NCI-H1417 (cell line): ENCODE measurements around the gene PPP5C.
"Not testable (repeated sequence)": the region's sequence is repeated elsewhere in the genome, so short reads cannot be mapped to it uniquely, and the experiment has no call there.

Source experiments
- DNase-seq, 3 experiments: peaks; one replicate each; lab custom pipeline; 2025; lab: John Stamatoyannopoulos, UW

PPP5C gene, protein sequence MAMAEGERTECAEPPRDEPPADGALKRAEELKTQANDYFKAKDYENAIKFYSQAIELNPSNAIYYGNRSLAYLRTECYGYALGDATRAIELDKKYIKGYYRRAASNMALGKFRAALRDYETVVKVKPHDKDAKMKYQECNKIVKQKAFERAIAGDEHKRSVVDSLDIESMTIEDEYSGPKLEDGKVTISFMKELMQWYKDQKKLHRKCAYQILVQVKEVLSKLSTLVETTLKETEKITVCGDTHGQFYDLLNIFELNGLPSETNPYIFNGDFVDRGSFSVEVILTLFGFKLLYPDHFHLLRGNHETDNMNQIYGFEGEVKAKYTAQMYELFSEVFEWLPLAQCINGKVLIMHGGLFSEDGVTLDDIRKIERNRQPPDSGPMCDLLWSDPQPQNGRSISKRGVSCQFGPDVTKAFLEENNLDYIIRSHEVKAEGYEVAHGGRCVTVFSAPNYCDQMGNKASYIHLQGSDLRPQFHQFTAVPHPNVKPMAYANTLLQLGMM

DNA sequence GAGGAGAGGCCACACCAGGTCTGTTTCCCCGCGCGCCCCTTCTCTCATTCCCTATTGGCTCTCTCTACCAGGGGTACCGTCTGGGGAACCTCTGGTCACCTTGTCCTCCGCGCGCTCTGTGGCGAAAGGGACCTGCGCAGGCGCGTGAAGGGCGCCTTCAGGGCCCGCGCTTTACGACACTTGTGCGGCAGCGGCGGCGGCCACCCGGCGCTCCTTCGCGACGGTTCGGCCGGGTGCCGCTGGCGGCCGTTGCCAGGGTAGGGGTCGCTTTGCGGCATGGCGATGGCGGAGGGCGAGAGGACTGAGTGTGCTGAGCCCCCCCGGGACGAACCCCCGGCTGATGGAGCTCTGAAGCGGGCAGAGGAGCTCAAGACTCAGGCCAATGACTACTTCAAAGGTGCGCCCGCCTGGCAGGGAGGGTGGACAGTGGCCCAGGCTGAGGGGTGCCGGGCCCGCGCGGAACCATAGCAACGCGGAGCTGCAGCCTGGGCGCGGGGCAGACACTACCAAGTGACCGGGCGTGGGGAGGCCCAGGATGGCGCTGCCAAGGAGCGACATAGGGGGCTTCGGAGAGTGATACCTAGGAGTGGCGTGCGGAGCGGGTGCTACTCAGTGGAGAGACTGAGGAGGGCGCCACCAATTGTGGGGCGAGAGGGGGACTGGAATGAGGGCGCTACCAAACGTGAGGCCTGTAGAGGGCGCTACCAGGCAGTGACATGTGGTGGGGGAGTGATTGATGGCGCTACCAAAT is at the start of gene PPP5C:
Gene PPP5C, plus strand, starts transcription at position 267 of the 751 bp plus-strand sequence. Its CDS starts 10 bp downstream, at position 277.
- peak; percentile 93 to 97 (median 96) for DNase-seq

DNA sequence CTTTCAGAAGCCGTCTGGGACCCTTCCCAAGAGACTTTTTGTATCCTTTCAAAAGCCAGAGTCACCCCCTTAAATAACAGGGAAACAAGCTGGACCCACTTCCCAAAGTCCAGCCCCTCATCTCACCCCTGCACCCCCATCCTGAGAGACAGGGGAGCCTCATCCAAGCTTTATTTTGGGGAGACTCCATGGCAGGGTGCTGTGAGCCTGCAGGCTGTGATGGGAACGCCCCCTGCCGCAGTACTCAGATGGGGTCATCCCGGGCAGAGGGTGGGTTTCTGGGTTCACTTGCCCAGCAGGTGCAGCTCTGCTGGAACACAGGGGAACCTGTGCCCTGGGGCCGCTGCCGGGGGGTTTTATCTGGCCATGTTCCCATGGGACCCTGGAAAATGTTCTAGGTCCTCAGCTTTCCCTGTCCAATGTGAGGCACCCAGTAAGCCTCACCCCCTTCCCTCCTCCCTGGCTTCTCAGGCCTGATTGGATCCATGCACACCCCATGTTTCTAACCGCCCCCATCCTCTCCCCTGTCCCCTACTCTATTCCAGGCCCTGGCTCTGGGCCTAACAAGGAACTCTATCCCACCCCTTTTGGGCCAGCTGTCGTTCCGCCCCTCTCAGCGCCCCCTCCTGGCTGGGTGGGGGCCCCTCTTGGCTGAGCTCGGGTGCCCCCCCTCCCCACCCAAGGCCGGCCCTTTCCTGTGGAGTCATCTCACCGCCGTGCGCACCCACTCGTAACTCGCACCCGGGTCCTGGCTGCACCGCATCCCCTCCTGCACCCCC is 49.0 kb upstream of the PPP5C start:
- DNase-seq, result no peak

DNA sequence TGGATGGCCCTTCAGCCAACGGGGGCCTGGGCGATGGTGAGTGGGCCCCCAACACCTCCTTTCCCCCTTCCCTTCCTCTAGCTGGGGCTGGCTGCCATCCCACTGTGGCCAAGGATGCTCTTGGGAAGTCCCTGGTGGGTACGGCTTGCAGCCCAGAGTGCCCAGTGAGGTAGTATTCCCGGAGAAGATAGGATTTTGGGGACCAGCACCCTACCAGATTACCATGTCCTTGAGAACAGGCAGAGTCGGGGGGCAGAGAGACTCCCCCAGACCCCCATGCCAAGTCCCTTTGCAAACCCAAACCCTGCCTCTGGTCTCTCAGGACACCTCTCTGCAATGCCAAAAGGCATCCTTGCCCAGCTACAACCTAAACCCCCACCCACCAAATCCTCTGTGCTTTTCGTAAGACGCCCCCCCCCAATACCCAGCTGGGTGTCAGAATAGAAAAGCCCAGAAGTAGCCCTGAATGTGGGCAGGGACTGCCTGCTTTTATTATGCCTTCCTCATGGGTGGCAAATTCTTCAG is 48.3 kb upstream of the PPP5C start:
- no peak for DNase-seq

DNA sequence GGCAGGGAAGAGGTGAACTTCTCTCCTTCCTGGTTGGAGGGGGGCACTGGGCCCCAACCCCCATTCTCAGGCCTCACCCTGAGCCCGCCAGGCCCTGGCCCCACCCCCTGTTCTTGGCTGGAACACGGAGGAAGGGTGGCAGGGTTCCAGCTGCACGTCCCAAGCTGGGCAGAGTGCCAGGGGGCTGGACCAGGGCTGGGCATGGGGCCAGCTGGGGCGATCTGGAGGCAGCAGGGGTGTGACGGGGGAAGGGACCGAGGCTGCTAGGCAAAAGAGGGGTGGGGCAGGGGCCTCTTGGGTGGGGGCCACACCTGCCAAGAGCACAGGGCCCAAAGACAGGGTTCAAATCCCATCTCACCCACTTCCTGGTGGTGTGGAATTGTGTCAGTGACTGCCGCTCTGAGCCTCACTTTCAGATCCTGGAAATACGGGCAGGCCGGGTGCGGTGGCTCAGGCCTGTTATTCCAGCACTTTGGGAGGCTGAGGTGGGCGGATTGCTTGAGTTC is 47.8 kb upstream of the PPP5C start:
- DNase-seq, result peak; percentile 86 to 95 (median 93)

DNA sequence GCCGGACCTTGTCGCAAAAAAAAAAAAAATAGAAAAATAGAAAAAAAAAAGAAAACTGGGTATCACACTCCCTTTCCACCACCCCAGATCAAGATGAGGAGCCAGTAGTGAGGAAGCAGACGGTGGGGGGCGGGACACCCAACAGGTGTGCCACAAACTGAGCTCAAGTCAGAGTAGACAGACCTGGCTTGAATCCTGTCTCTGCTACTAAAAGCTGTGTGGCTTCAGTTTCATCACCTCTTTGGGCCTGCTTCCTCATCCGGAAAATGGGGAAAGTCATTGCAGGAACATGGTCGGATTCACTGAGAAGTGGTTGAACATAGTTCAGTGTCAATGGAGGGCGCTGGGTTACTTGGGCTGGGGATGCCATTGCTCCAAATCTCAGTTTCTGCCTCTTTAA is 47.2 kb upstream of the PPP5C start:
- no peak for DNase-seq

DNA sequence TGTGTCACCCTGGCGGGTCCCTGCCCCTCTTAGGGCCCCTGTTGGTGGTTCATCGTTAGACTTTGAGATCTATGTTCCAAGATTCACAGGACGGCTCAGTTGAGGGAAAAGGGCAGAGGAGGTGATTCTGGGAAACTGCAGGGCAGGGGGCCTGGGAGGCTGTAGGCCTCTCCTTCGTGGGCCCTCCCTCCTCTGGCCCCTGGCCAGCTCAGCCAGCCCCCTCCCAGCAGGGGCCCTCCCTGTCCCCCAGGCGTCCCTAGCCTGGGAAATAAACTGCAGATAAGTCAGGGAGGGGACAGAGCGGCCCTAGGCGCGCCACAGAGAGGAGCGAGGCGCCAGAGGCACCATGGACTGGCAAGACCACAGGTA is 43.6 kb upstream of the PPP5C start:
- DNase-seq, result peak in 1 of 3 experiments; percentile 3

DNA sequence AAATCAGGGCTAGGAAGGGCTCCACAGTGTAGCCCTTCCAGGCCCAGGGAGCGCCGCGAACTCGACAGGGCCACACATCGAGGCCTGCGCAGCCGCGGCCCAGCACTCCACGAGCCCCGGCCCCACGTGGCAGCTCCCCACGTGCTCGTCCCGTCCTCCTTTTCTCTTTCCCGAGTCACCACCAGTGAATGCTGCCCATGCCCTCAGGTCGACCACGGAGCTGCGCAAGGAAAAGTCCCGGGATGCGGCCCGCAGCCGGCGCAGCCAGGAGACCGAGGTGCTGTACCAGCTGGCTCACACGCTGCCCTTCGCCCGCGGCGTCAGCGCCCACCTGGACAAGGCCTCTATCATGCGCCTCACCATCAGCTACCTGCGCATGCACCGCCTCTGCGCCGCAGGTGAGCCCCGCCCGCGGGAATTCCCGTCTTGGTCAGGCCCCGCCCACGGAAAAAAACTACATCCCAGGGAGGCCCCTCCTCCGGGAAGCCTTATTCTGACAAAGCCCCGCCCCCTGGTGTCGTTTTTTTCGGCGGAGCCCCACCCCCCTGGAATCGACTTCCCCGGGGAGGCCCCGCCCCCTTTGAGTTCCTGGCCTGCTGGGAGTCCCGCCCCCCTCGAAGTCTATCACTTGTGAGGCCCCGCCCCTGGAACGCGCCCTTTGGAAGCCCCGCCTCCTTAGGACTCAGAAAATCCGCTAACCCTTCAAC is 43.0 kb upstream of the PPP5C start:
- peak in 1 of 3 experiments; percentile 89 for DNase-seq

DNA sequence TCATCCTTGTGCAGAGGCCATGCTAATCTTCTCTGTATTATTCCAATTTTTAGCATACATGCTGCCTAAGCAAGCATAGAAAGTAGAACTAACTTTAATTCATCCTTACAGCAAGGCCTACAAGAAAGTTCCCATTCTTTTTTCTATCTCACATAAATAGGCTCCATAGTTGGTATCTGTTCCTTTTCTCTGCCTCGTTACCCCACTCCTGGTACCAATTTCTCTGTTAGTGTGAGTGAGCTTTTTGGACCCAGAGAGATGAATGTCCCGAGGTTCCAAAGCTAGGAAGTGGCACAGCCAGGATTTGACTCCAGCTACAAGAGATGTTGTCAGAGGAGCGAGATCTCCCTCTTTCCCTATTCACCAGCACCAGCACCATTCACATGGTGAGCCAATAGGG is 40.4 kb upstream of the PPP5C start:
- DNase-seq, result no peak

DNA sequence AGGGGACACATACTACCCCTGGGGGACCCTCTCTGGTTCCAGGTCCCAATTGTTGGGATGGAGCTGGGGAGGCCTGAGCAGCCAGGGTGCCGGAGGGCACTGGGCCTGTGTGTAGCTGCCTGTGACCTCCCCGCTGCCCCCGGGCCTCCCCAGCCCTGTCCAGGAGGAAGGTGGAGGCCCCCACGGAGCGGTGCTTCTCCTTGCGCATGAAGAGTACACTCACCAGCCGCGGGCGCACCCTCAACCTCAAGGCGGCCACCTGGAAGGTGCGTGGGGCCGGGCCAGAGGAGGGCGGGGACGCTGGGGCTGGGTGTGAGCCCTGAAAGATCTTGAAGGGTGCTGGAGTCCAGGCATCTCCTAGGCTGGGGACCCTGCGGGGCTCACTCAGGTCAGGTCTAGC is 38.4 kb upstream of the PPP5C start:
- no peak for DNase-seq

DNA sequence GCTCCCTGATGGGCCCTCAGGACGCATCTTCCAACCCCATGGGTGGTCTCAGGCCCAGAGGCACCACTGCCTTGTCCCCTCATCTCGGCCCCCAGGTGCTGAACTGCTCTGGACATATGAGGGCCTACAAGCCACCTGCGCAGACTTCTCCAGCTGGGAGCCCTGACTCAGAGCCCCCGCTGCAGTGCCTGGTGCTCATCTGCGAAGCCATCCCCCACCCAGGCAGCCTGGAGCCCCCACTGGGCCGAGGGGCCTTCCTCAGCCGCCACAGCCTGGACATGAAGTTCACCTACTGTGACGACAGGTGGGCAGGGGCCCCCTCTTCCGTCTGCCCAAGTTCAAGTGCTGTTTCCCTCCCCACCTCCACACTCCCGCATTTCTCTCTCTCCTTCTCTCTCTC is 37.8 kb upstream of the PPP5C start:
- no peak for DNase-seq

DNA sequence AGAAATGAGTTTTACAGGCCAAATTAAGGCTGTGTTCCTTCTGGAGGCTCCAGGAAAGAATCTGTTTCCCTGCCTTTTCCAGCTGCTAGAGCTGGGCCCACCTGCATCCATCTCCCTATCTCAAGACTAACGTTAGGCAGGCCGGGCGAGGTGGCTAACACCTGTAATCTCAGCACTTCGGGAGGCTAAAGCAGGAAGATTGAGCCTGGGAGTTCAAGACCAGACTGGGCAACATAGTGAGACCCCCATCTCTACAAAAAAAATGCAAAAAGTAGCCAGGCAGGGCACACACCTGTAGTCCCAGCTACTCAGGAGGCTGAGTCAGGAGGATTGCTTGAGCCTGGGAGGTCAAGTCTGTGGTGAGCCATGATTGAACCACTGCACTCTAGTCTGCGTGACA is 35.4 kb upstream of the PPP5C start:
- DNase-seq, result no peak

DNA sequence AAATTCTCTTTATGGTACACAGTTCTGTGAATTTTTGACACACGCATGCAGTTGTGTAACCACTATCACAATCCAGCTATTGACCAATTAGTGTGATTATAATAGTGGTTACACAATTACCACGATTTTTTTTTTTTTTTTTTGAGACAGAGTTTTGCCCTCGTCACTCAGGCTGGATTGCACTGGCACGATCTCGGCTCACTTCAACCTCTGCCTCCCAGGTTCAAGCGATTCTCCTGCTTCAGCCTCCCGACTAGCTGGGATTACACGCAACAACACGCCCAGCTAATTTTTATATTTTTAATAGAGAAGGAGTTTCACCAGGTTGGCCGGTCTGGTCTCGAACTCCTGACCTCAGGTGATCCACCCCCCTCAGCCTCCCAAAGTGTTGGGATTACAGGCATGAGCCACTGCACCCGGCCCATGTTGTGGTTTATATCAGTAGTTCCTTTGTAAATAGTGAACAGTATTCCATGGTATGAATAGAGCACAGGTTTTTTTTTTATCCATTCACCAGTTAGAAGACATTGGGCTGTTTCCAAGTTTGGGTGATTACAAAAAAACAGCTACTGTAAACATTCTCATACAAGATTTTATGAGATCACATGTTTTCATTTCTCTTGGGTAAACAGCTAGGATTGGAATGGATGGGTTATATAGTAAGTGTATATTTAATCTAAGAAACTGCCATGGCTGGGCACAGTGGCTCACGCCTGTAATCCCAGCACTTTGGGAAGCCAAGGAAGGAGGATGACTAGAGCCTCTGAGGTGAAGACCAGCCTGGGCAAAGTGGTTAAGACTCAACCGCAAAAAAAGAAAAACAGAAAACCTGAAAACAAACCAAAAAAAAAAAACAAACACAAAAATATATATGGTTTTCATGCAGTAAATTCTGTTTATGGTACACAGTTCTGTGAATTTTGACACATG is 33.1 kb upstream of the PPP5C start:
- not testable (repeated sequence) for DNase-seq

DNA sequence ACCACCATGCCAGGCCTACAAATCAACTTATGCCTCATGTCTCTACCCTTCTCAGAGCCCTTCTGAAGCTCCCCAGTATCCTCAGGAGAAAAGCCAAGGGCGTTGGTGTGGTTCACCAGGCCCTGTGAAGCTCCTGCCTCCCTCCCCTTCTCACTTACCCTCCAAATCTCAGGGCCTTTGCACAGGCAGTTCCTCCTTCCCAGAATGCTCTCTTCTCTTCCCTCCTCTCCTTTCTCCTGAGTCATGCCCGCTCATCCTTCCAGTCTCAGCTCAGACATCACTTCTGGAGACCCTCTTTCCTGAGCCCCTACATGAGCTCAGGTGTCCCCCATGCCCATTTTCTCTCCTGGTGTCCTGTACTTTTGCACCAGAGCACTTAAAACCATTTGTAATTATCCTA is 29.5 kb upstream of the PPP5C start:
- DNase-seq, result no peak

DNA sequence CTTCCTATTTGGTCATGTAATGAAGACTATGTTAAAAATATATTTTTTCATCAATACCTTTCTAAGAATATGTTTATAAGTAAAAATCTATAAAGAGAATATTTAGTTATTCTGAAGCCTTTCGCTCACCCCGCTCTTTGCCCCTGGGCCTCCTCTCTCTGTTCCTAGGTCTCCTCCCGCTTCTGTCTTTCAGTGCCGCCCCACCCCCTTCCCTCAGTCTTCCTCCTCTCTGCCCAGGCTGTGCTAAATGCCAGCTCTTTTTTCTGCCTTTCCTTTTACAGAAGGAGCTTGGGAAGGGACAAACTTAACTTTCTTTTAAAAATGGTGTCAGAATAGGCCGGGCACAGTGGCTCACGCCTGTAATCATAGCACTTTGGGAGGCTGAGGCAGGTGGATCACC is 27.3 kb upstream of the PPP5C start:
- no peak for DNase-seq

DNA sequence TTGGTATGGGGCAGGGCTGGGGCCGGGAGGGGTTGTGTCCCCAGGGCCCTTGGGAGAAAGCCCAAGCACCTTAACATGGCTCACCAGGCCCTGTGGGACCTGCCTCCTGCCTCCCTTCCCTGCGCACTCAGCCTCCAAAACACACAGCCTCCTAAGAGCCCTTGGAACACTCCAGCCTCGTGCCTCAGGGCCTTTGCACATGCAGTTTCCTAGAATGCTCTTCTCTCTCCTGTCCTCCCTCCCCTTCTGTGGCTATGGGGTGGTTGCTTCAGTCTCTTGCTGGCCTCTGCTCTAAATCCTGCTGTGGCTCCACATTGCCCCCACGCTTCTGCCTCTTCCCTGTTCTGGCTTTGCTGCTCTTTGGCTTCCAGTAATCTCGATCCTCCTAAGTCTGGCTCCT is 26.3 kb upstream of the PPP5C start:
- DNase-seq, result no peak

DNA sequence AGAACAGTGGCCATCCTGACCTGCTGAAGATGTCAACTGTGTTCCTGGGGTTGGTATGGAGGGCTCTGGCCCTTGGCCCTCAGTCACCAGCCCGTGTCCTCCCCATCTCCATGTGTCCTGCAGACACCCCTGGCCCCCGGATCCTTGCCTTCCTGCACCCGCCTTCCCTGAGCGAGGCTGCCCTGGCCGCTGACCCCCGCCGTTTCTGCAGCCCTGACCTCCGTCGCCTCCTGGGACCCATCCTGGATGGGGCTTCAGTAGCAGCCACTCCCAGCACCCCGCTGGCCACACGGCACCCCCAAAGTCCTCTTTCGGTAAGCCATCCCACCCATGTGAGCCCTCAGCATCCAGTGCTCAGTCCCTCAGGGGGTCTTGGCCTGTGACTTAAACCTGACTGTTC is 25.2 kb upstream of the PPP5C start:
- no peak for DNase-seq

DNA sequence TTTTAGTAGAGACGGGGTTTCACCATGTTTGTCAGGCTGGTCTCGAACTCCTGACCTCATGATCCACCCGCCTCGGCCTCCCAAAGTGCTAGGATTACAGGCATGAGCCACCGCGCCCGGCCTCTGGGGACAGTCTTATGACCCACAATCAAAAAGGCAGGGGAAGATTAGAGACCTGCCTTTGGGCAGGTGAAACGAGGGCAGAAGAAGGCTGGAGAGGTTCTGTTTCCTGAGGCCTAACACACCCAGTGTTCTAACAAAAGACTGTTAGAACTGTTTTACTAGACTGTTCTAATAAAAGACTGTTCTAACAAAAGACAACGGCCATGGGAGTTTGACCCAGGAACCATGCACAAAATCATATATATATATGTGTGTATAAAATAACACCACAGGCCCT is 23.7 kb upstream of the PPP5C start:
- DNase-seq, result not testable (repeated sequence)

DNA sequence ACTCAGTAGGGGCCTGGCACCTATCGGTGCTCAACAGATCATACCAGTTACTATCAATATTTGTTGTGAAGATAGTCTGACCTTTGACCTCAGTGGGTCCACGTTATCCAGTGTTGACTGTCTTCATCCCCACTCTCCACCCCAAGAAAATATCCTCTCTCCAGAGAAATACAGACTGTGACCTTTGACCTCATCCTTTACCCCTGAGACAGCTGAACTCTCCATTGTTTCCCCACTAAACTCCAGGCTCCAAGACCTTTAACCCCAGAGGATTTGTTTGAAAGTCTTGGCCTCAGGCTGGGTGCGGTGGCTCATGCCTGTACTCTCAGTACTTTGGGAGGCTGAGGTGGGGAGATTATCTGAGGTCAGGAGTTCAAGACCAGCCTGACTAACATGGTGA is 22.6 kb upstream of the PPP5C start:
- DNase-seq, result no peak

DNA sequence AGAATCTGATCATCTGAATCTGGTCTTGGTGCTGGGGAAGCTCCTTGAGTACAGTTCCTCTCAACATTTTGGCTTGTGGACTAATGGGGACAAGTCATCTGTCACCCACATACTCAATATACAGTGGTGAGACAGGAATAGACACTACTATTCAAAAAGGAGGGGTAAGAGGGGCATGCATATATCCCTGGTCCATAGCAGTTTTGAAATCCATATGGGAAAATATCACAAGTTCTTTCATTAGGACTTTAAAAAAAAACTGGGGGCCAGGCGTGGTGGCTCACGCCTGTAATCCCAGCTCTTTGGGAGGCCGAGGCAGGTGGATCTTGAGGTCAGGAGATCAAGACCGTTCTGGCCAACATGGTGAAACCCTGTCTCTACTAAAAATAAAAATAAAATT is 20.3 kb upstream of the PPP5C start:
- DNase-seq, result no peak

DNA sequence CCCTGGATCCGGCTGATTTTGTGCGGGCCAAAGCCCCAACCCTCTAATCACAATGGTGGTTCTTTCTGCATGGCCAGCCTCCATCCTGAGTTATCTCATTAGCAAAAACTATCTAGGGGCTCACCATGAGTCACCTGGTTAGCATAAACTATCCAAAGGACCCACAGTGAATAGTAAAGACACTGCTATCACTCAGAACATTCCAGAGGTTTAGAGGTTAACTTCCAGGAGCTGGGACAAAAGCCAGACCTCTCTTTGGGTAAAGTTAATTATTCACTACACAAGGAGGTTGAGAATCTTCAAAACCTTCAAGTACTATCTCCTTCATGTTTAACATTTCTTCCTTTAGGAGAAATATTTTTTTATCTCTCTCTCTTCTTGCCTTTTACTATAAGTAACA is 18.8 kb upstream of the PPP5C start:
- no peak for DNase-seq
